Endothelial cell (in vitro differentiated cells): ENCODE data around the gene PTPRM. TPM values are rescaled to one million over a fixed set of nuclear protein-coding genes. Genes with fewer than 3 reads are reported as not detected.
A peak's percentile ranks its signal among the peaks of the same experiment; 100 is the strongest.

Source experiments
- DNase-seq: peaks from one replicate; pipeline ENCODE4 v3.0.0; 2021; ENCODE audit warnings: low spot score
- H3K27ac Mint-ChIP-seq: one replicate; pipeline ENCODE4 v1.8.0; 2021; ENCODE audit warnings: mixed read lengths, inconsistent platforms; ENCODE audit not compliant: unreplicated experiment
- H3K27me3 Mint-ChIP-seq: one replicate; pipeline ENCODE4 v1.8.0; 2021; ENCODE audit warnings: mild to moderate bottlenecking, moderate library complexity, mixed read lengths, inconsistent platforms; ENCODE audit not compliant: unreplicated experiment
- H3K36me3 Mint-ChIP-seq: one replicate; pipeline ENCODE4 v1.8.0; 2021; ENCODE audit warnings: mild to moderate bottlenecking, low read depth, mixed read lengths, inconsistent platforms; ENCODE audit not compliant: unreplicated experiment
- H3K4me1 Mint-ChIP-seq: one replicate; pipeline ENCODE4 v1.8.0; 2021; ENCODE audit warnings: mild to moderate bottlenecking, mixed read lengths, inconsistent platforms; ENCODE audit not compliant: unreplicated experiment
- H3K4me3 Mint-ChIP-seq: one replicate; pipeline ENCODE4 v1.8.0; 2021; ENCODE audit warnings: mild to moderate bottlenecking, mixed read lengths, inconsistent platforms; ENCODE audit not compliant: unreplicated experiment
- H3K9me3 Mint-ChIP-seq: one replicate; pipeline ENCODE4 v1.8.0; 2021; ENCODE audit warnings: mixed read lengths, inconsistent platforms; ENCODE audit not compliant: unreplicated experiment
- CTCF ChIP-seq: fragments of 200-600 bp; sonication (generic); IDR thresholded peaks from one replicate; pipeline ENCODE4 v1.5.0; 2021; ENCODE audit warnings: antibody characterized with exemption; ENCODE audit not compliant: unreplicated experiment
- total RNA-seq: library from RNA; stranded (reverse); fragmentation: NEBNext Ultra II Directional; extraction: Animal tissue kit (Norgen Biotek cat#: 25700); gene quantifications from one replicate; pipeline ENCODE4 v1.2.1, GENCODE V29; 2021; ENCODE audit not compliant: unreplicated experiment

PTPRM gene
- total RNA-seq, 1 donor from 2014 or later = 284 TPM

- H3K36me3 Mint-ChIP-seq = peaks cover 5% of the 10 kb centered on the region
Measured at GRCh38 chr18:7565677-7566076, 1.4 kb upstream of the PTPRM start.

GRCh38 chr18:7566244-7566566 lies 911 bp upstream of the PTPRM start:
- Mint-ChIP-seq H3K27me3 (peaks cover 5% of the 10 kb centered on the region), H3K9me3 (no peaks in the 10 kb centered on the region), H3K4me3 (peak overlapping the region; percentile 92), H3K27ac (peak overlapping the region; percentile 72), H3K36me3 (peaks cover 5% of the 10 kb centered on the region), H3K4me1 (peaks cover 45% of the 10 kb centered on the region)
- TF ChIP-seq CTCF = no peak
- DNase-seq = no peak

More at GRCh38 chr18:7565677-7566076, 1.4 kb upstream of the PTPRM start:
- Mint-ChIP-seq H3K27me3 (peaks cover 5% of the 10 kb centered on the region), H3K4me3 (peak overlapping the region; percentile 92), H3K27ac (peak overlapping the region; percentile 72), H3K9me3 (no peaks in the 10 kb centered on the region), H3K4me1 (peaks cover 44% of the 10 kb centered on the region)
- no peak for TF ChIP-seq CTCF
- DNase-seq = no peak

- Mint-ChIP-seq H3K9me3 (no peaks in the 10 kb centered on the region), H3K4me3 (no peak overlapping the region), H3K36me3 (peaks cover 5% of the 10 kb centered on the region), H3K27me3 (peaks cover 5% of the 10 kb centered on the region), H3K4me1 (peaks cover 39% of the 10 kb centered on the region), H3K27ac (no peak overlapping the region)
- TF ChIP-seq CTCF = no peak
- peak; percentile 47 for DNase-seq
Measured at GRCh38 chr18:7567474-7568425, 634 bp downstream of the PTPRM start.

- H3K27me3 Mint-ChIP-seq = peaks cover 5% of the 10 kb centered on the region
- H3K4me1 Mint-ChIP-seq = peaks cover 46% of the 10 kb centered on the region
- TF ChIP-seq CTCF = peak; percentile 51
- H3K36me3 Mint-ChIP-seq = peaks cover 5% of the 10 kb centered on the region
- no peak overlapping the region for H3K27ac Mint-ChIP-seq
- H3K4me3 Mint-ChIP-seq = peak overlapping the region; percentile 97
- DNase-seq = peak; percentile 72
- no peaks in the 10 kb centered on the region for H3K9me3 Mint-ChIP-seq
Measured at GRCh38 chr18:7568426-7568825, 1.3 kb downstream of the PTPRM start.

- H3K27ac Mint-ChIP-seq = no peak overlapping the region
- no peak for DNase-seq
- no peak for TF ChIP-seq CTCF
- peaks cover 43% of the 10 kb centered on the region for H3K4me1 Mint-ChIP-seq
- H3K27me3 Mint-ChIP-seq = peaks cover 6% of the 10 kb centered on the region
- H3K36me3 Mint-ChIP-seq = peaks cover 5% of the 10 kb centered on the region
- no peak overlapping the region for H3K4me3 Mint-ChIP-seq
- H3K9me3 Mint-ChIP-seq = no peaks in the 10 kb centered on the region
Measured at GRCh38 chr18:7571626-7572025, 4.5 kb downstream of the PTPRM start.
